Measurements from ENCODE around the gene GOSR1.
"Not testable (repeated sequence)": the region's sequence is repeated elsewhere in the genome, so short reads cannot be mapped to it uniquely, and the experiment has no call there.

GOSR1 gene

DNA sequence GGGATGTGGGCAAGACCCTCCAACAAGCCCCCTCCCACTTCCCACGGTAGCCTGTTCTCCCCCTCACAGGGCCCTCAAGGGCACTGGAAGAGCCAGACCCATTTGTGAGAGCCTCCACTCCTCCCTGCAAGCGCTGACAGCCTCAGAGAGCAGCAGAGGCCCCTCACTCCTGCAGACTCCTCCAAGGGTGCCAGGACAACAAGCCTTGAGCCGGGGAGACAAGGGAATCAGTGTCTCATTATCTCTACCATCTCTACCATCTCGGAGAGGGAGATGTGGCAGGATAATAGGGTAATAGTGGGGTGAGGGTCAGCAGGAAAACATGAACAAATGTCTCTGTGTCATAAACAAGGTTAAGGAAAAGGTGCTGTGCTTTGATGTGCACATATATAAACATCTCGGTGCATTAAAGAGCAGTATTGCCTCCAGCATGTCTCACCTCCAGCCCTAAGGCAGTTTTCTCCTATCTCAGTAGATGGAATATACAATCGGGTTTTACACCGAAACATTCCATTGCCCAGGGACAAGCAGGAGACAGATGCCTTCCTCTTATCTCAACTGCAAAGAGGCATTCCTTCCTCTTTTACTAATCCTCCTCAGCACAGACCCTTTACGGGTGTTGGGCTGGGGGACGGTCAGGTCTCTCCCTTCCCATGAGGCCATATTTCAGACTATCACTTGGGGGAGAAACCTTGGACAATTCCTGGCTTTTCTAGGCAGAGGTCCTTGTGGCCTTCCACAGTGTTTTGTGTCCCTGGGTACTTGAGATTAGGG lies 86.1 kb downstream of the GOSR1 start:
- TF ChIP-seq SPI1 (IDR thresholded peaks at IDR 0.05; ENCODE audit: borderline replicate concordance, low read depth), result peak; percentile 21; the same call in 1 of the 2 replicates
- not testable (repeated sequence) for H3K27me3 ChIP-seq (ENCODE audit: insufficient read depth, poor library complexity, severe bottlenecking); H3K4me3 ChIP-seq (replicated peaks; ENCODE audit: insufficient read depth, low read length)
- DNase-seq (ENCODE audit: low read depth in 1 of 2, low spot score in 1 of 2), result peak in 1 of 2 experiments; percentile 32
- H3K27ac ChIP-seq (replicated peaks), result peak overlapping the region; percentile 67

- not testable (repeated sequence) for H3K27me3 ChIP-seq (ENCODE audit: insufficient read depth, poor library complexity, severe bottlenecking); DNase-seq (ENCODE audit: low read depth in 1 of 2, low spot score in 1 of 2); H3K4me3 ChIP-seq (replicated peaks; ENCODE audit: insufficient read depth, low read length)
- H3K27ac ChIP-seq (replicated peaks), result peak overlapping the region; percentile 67
These were observed 86.7 kb downstream of the GOSR1 start for GRCh38 chr17:30563905-30564390.

- TF ChIP-seq POLR2AphosphoS5 (IDR thresholded peaks at IDR 0.05; ENCODE audit: low read depth) (peak; percentile 91), SPI1 (IDR thresholded peaks at IDR 0.05; ENCODE audit: borderline replicate concordance, low read depth) (peak; percentile 66; the same call in 1 of the 2 replicates)
- DNase-seq (ENCODE audit: low read depth in 1 of 2, low spot score in 1 of 2), result peak; percentile 61 to 94
- H3K27ac ChIP-seq (replicated peaks), result peak overlapping the region; percentile 67
- not testable (repeated sequence) for H3K27me3 ChIP-seq (ENCODE audit: insufficient read depth, poor library complexity, severe bottlenecking); H3K4me3 ChIP-seq (replicated peaks; ENCODE audit: insufficient read depth, low read length)
These were observed 87.3 kb downstream of the GOSR1 start for GRCh38 chr17:30564422-30565072.

DNA sequence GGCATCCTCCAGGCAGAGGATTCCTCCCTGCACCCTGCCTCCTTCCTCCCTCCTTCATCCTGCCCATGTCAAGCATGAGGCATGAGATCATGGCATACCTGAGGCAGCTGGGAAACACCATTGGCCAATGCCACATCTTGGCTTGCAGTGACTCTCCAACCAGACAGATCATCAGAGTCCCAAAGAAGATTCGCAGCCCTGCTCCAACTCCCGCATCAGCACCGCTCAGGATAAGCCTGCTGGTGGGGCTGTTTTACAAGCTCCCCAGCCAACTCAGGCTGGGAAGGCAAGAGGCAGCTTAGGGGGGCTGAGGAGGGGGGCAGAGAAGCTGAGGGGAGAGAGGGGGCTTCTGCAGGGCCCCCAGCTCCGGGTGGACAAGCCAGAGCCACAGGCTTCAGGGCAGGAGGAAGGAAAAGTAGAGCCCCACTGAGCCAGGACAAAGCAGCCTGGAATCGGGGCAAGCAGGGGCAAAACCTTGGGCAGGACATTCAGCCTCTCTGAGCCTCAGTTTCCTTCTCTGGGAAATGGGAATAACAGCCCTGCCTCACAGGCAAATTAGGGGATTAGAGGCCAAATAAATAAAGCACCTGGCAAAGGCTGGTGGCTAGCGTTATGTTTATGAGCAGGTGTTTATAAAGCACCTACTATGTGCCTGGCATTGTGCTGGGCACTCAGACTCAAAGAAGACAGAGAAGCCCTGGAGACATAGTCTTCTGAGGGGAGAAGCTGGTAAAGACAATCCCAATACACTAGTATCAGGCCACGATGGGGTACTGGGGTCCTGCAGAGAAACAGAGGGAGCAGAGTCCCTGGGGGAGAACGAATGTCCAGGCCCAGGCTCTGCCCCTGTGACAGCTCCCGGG lies 88.1 kb downstream of the GOSR1 start:
- no peak for TF ChIP-seq CTCF (IDR thresholded peaks at IDR 0.05; ENCODE audit: insufficient read depth, low read length)
- TF ChIP-seq GABPA (IDR thresholded peaks at IDR 0.05; ENCODE audit: low read depth), result no peak
- TF ChIP-seq SPI1 (IDR thresholded peaks at IDR 0.05; ENCODE audit: borderline replicate concordance, low read depth), result no peak
- TF ChIP-seq, protein P1, sequence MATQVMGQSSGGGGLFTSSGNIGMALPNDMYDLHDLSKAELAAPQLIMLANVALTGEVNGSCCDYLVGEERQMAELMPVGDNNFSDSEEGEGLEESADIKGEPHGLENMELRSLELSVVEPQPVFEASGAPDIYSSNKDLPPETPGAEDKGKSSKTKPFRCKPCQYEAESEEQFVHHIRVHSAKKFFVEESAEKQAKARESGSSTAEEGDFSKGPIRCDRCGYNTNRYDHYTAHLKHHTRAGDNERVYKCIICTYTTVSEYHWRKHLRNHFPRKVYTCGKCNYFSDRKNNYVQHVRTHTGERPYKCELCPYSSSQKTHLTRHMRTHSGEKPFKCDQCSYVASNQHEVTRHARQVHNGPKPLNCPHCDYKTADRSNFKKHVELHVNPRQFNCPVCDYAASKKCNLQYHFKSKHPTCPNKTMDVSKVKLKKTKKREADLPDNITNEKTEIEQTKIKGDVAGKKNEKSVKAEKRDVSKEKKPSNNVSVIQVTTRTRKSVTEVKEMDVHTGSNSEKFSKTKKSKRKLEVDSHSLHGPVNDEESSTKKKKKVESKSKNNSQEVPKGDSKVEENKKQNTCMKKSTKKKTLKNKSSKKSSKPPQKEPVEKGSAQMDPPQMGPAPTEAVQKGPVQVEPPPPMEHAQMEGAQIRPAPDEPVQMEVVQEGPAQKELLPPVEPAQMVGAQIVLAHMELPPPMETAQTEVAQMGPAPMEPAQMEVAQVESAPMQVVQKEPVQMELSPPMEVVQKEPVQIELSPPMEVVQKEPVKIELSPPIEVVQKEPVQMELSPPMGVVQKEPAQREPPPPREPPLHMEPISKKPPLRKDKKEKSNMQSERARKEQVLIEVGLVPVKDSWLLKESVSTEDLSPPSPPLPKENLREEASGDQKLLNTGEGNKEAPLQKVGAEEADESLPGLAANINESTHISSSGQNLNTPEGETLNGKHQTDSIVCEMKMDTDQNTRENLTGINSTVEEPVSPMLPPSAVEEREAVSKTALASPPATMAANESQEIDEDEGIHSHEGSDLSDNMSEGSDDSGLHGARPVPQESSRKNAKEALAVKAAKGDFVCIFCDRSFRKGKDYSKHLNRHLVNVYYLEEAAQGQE (IDR thresholded peaks at IDR 0.05; ENCODE audit: insufficient replicate concordance, low read depth), result no peak
- TF ChIP-seq POLR2AphosphoS5 (IDR thresholded peaks at IDR 0.05; ENCODE audit: low read depth), result no peak
- DNase-seq (ENCODE audit: low read depth in 1 of 2, low spot score in 1 of 2), result no peak
- Histone ChIP-seq H3K27ac (replicated peaks) (peak overlapping the region; percentile 49), H3K27me3 (ENCODE audit: insufficient read depth, poor library complexity, severe bottlenecking) (no peaks in the 10 kb centered on the region), H3K4me3 (replicated peaks; ENCODE audit: insufficient read depth, low read length) (no peak overlapping the region)

DNA sequence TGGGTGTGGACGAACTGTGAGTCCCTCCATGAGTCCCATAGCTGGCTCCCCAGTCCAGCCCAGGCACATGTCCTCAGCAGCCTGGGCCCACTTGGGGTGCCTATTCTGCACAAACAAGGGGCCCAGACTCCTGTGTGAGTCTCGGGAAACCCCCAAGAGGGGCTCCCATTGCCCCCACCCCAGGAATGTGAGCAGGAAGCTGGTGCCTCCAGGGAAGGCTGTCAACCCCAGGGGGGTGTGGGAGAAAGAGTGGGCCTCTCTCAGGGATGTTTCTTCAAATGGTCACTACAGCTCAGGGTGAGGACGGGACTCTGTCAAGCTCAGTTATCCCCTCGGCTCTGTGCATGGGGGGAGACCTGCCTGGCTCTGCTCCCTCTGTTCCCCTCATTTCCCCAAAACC lies 88.9 kb downstream of the GOSR1 start:
- not testable (repeated sequence) for H3K27me3 ChIP-seq (ENCODE audit: insufficient read depth, poor library complexity, severe bottlenecking); DNase-seq (ENCODE audit: low read depth in 1 of 2, low spot score in 1 of 2); H3K4me3 ChIP-seq (replicated peaks; ENCODE audit: insufficient read depth, low read length); H3K27ac ChIP-seq (replicated peaks)

DNA sequence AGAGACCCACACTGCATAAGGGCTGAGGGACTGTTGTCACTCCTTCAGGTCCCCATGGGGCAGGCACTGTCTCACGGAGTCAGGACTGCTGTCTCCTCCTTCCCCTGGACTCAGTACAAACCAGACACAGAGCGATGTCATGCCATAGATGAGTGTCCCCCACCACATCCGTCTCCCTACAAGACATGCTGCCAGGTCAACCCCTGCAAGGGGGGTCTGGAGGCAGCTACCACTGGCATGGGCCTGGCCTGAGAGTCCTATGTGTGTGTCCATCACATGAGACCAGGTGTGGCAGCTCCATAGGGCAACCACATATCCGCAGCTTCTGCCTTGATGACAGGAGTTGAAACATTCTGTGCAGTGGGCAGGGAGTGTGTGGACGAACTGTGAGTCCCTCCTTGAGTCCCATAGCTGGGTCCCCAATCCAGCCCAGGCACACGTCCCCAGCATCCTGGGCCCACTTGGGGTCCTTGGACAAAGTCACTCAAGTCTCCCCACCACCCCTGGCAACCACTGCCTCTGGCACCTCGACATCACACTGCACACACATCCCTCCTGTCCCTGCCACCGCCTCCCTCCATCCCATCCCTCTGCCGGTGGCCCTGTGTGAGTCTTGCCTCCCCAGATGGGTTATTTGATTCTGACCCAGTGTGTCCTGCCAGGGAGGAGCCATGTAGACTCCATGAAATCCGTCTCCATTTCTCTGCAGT lies 89.5 kb downstream of the GOSR1 start:
- H3K27me3 ChIP-seq (ENCODE audit: insufficient read depth, poor library complexity, severe bottlenecking); H3K4me3 ChIP-seq (replicated peaks; ENCODE audit: insufficient read depth, low read length); H3K27ac ChIP-seq (replicated peaks); DNase-seq (ENCODE audit: low read depth in 1 of 2, low spot score in 1 of 2): not testable (repeated sequence)
